GM12892 (cell line): ENCODE data around the gene PEAR1.

Experiments used
- POLR2A ChIP-seq: IDR thresholded peaks from 2 replicates; pipeline ENCODE4 v1.6.1; 2011; ENCODE audit warnings: low read depth, low read length, control low read depth
- POLR2AphosphoS5 ChIP-seq: IDR thresholded peaks from 2 replicates; pipeline ENCODE4 v1.6.1; 2011; ENCODE audit warnings: low read depth, low read length, control low read depth
- TAF1 ChIP-seq: IDR thresholded peaks from 2 replicates; pipeline ENCODE4 v1.6.1; 2011; ENCODE audit warnings: low read depth, mild to moderate bottlenecking, control low read depth, low read length, borderline replicate concordance

GRCh38 chr1:156854634-156855033, 38.9 kb upstream of the PEAR1 start:
- TF ChIP-seq POLR2AphosphoS5 (no peak), POLR2A (no peak), TAF1 (no peak)
